ENCODE data around the gene KRTAP5-6.

The KRTAP5-6 gene

DNA sequence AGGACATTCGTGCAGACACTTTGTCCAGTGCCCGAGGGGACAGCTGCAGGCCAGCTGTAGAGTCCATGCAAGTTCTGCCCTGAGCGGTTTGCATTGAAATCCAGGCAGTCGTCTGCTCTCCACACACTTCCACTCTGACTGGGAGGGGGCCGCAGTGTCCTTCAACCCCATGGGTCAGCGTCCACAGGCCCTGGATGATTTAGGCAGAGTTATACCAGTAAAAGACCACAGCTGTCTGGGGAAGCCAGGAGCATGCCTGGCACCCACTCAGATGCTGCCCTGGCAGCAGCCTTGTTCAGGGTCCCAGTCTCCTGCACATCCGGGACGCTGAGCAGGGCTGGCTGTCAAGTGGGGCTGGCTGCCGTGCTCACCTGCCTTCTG is 40.9 kb upstream of the KRTAP5-6 start:
- TF ChIP-seq EP300 (IDR thresholded peaks at IDR 0.05; ENCODE audit: borderline replicate concordance) (no peak), TAF1 (IDR thresholded peaks at IDR 0.05; ENCODE audit: low read depth) (no peak), EGR1 (IDR thresholded peaks at IDR 0.05) (no peak), YY1 (IDR thresholded peaks at IDR 0.05; ENCODE audit: low read depth) (no peak), TEAD4 (IDR thresholded peaks at IDR 0.05) (no peak), CEBPB (IDR thresholded peaks at IDR 0.05) (no peak), ZBTB7A (IDR thresholded peaks at IDR 0.05; ENCODE audit: low read depth) (no peak), RAD21 (IDR thresholded peaks at IDR 0.05; ENCODE audit: low read depth) (no peak), FOXM1 (IDR thresholded peaks at IDR 0.05; ENCODE audit: borderline replicate concordance, low read depth) (no peak)

GRCh38 chr11:1656670-1657069 is 40.3 kb upstream of the KRTAP5-6 start:
- TF ChIP-seq EP300 (IDR thresholded peaks at IDR 0.05; ENCODE audit: borderline replicate concordance) (no peak), TAF1 (IDR thresholded peaks at IDR 0.05; ENCODE audit: low read depth) (no peak)

DNA sequence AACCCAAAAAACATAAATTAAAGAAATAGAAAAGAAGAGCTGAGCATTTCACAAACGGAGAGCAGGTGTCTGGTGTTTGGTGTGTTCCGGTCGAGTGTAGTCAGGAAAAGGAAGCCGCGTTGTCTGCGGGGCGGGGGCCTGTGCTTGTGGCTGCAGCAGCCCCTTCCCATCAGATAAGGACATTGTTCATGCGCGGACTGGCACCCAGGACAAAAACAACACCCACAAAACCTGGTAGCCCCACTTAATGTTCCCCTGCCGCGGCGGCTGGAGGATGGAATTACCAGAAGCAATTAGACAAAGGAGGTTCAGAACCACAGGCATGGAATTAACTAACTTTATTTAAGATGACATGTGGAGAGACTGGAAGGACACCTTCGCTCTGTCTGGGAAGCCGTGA is 37.5 kb upstream of the KRTAP5-6 start:
- TF ChIP-seq CEBPB (IDR thresholded peaks at IDR 0.05) = no peak
- no peak for TF ChIP-seq ZBTB7A (IDR thresholded peaks at IDR 0.05; ENCODE audit: low read depth)
- no peak for TF ChIP-seq RAD21 (IDR thresholded peaks at IDR 0.05; ENCODE audit: low read depth)
- TF ChIP-seq YY1 (IDR thresholded peaks at IDR 0.05; ENCODE audit: low read depth) = no peak
- TF ChIP-seq TAF1 (IDR thresholded peaks at IDR 0.05; ENCODE audit: low read depth) = no peak
- TF ChIP-seq NFIC (IDR thresholded peaks at IDR 0.05) = no peak
- TF ChIP-seq CREB1 (IDR thresholded peaks at IDR 0.05; ENCODE audit: low read depth) = no peak
- TF ChIP-seq, protein P1, sequence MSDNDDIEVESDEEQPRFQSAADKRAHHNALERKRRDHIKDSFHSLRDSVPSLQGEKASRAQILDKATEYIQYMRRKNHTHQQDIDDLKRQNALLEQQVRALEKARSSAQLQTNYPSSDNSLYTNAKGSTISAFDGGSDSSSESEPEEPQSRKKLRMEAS (IDR thresholded peaks at IDR 0.05) = no peak
- TF ChIP-seq EGR1 (IDR thresholded peaks at IDR 0.05) = no peak
- no peak for TF ChIP-seq REST (IDR thresholded peaks at IDR 0.05; ENCODE audit: low read depth)
- TF ChIP-seq TEAD4 (IDR thresholded peaks at IDR 0.05) = no peak
- TF ChIP-seq TCF12 (IDR thresholded peaks at IDR 0.05; ENCODE audit: low read depth) = no peak
- TF ChIP-seq EP300 (IDR thresholded peaks at IDR 0.05; ENCODE audit: borderline replicate concordance) = no peak
- no peak for TF ChIP-seq FOXM1 (IDR thresholded peaks at IDR 0.05; ENCODE audit: borderline replicate concordance, low read depth)

GRCh38 chr11:1660111-1660867 is 36.7 kb upstream of the KRTAP5-6 start:
- TF ChIP-seq REST (IDR thresholded peaks at IDR 0.05; ENCODE audit: low read depth) (no peak), EGR1 (IDR thresholded peaks at IDR 0.05) (no peak), FOXM1 (IDR thresholded peaks at IDR 0.05; ENCODE audit: borderline replicate concordance, low read depth) (no peak), YY1 (IDR thresholded peaks at IDR 0.05; ENCODE audit: low read depth) (no peak), CREB1 (IDR thresholded peaks at IDR 0.05; ENCODE audit: low read depth) (no peak), RAD21 (IDR thresholded peaks at IDR 0.05; ENCODE audit: low read depth) (no peak)
- TF ChIP-seq, protein P1 (IDR thresholded peaks at IDR 0.05) = no peak

DNA sequence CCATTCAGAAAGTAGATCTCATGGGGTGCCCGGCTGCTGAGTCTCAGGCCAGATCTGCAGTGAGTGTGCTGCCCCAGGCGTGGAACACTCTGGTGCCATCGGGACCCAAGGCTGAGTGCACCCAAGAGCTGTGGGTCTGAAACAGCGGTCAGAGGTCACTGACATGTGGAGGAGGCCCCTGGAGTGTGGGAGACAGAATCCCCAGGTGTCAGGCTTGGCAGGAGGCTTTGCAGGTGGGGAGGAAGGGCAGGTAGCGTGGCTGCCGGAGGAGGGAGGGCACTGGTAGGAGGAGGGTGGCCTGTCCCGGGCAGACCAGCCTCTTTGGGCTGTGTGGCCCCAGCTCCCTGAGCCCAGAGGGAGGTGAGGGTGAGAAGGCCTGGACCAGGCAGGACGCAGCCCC is 31.7 kb upstream of the KRTAP5-6 start:
- no peak for TF ChIP-seq EP300 (IDR thresholded peaks at IDR 0.05; ENCODE audit: borderline replicate concordance)

DNA sequence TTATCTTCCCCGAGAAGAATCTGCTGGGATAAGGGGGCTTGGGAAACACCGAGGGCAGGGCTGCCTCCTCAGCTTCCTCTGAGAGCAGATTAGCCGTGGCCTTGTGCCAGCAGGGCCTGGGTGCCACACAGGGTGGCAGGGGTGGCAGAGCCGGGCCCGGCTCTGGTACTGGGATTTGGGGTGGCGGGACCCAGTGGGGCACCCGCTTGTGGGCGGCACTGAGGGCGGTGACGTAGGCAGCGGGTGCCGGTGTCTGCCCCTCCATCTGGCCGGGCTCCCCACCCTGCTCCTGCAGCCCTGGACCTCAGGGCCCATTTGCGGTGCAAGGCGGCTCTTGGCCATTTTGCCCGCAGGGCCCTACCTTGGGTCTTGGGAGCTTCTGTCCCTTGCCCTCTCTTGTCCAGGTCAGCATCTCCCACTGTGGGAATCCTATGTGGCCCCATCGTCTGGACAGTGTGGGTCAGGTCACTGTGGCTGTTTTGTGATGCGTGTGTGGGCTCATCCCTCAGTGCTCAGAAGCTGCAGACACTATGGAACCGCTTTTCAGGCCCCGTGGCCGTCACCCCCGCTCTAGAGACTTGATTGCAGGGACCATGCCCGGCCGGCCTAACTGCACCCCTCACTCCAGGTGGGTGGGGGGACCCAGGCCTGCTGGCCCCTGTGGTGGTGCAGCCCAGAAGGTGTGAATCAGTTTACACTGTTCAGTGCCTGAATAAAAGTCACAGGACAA is 29.7 kb upstream of the KRTAP5-6 start:
- no peak for TF ChIP-seq RAD21 (IDR thresholded peaks at IDR 0.05; ENCODE audit: low read depth)
- TF ChIP-seq YY1 (IDR thresholded peaks at IDR 0.05; ENCODE audit: low read depth) = no peak
- TF ChIP-seq CREB1 (IDR thresholded peaks at IDR 0.05; ENCODE audit: low read depth) = no peak
- no peak for TF ChIP-seq EGR1 (IDR thresholded peaks at IDR 0.05)
- TF ChIP-seq TEAD4 (IDR thresholded peaks at IDR 0.05) = no peak
- TF ChIP-seq REST (IDR thresholded peaks at IDR 0.05; ENCODE audit: low read depth) = no peak
- no peak for TF ChIP-seq TAF1 (IDR thresholded peaks at IDR 0.05; ENCODE audit: low read depth)
- TF ChIP-seq, protein P2, sequence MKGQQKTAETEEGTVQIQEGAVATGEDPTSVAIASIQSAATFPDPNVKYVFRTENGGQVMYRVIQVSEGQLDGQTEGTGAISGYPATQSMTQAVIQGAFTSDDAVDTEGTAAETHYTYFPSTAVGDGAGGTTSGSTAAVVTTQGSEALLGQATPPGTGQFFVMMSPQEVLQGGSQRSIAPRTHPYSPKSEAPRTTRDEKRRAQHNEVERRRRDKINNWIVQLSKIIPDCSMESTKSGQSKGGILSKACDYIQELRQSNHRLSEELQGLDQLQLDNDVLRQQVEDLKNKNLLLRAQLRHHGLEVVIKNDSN (IDR thresholded peaks at IDR 0.05) = no peak
- TF ChIP-seq CEBPB (IDR thresholded peaks at IDR 0.05) = no peak
- no peak for TF ChIP-seq FOXM1 (IDR thresholded peaks at IDR 0.05; ENCODE audit: borderline replicate concordance, low read depth)
- TF ChIP-seq ZBTB7A (IDR thresholded peaks at IDR 0.05; ENCODE audit: low read depth) = no peak
- TF ChIP-seq, protein P1 (IDR thresholded peaks at IDR 0.05) = no peak
